ENCODE measurements around the gene PRUNE2.

The PRUNE2 gene

DNA sequence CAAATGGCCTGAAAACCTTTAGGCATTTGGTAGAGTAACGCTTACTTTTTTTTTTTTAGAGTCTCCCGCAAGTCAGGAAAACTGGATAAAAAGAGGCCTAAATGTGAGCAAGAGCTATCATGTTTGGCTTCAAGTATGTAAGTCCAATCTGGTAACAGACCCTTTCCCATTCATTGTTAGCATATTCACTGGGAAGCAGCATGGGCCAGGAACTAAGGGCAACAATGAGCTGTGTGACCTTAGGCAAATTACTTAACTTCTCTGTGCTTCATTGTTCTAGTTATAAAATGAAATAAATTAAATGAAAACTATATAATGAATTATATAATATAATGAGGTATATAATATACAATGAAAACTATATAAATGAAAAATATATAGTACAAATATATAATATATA is 256.0 kb downstream of the PRUNE2 start:
- DNase-seq: no peak

DNA sequence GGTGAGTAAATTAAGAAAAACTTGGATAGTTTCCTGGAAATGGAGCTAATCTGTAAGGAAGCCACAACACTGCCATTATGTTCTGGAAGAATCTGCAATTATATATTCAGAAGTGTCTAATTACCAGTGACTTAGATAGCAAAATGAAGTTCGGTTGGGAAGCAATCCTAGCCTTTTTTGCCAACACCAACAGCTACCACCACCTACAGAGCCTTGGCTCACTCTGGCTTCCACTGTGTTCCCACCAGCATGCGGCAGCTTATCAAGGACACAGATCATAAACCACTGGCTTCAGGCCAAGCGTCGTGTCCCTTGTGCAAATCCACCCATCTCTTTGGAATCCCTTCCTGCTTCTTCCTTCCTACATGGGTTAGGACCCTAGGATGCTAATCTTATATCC is 259.7 kb downstream of the PRUNE2 start:
- DNase-seq: no peak

DNA sequence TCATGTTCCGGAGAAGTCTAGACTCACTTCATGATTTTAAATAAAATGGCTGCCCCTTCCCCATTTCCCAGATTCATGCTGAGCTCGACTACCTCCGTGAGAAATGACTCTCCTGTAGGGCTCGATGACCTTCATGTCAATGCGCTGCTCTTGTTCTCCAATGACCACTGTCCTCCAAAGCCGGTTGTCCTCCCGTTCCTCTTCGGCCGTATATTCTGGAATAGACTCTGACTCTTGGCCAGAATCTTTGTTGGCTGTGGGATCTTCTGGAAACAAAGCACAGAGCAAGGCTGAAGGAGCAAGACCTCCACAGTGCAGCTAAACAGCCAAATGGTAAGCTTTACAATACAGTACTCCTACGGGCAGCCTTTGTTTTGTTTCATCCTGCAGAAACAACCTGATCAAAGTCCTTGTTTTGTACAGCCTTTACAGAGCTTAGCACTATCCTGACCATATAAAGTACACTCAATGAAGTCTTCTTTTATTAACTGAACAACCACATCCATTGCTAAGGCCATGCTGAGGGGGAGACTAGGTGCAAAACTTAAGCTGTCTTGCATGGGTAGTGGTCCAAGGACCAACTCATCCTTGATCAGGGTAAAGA is 261.2 kb downstream of the PRUNE2 start:
- no peak for DNase-seq

DNA sequence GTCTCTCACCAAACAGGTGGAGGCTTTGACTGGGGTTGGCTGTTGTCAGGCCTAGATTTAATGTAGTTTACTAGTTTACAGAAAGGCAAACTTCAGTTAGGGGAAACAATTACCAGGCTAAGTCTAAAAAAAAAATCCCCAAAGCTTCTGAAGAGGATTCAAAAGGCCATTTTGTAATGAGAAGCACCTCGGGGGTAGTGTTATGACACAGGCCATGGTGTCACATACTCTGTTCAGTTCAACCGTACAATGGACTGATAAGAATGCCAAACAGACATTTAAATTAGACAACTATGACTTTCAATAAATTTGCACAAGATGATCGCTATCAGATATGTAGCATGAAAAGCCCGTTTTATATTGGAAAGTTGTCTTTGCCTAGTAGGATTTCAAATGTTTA is 261.7 kb downstream of the PRUNE2 start:
- DNase-seq: no peak

DNA sequence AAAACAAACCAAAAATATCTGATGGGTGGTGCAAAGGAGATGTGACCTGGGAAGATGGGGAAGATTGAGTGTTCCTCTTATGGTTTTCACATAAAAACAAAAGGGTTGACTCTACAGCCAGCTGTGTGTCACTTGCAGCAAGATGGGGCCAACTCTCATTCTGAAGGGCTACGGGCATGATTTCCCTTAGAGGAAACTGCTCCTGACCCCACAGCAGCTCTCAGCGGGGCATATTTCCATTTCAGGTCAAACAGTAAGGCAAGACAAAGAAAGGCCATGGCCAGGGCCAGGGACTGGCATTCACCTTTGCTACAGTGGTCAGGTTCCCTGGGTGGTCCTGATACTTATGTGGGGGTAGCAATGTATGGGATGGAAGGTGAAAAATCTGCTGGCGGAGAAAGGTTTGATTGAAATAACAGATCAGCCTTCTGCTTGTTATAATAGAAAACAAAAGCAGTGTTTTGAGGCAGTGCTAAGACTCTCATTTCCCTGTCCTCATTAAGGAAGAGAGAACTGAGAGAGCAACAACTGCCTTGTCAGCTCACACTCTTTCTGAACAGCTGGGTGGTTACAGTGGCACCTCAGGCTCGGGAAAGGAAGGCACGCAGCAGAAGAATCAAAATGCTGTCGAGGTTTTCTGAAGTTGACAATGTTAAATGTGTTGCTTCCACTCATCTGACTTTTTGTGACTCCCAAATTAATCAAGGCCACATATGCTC is 262.4 kb downstream of the PRUNE2 start:
- DNase-seq: no peak

DNA sequence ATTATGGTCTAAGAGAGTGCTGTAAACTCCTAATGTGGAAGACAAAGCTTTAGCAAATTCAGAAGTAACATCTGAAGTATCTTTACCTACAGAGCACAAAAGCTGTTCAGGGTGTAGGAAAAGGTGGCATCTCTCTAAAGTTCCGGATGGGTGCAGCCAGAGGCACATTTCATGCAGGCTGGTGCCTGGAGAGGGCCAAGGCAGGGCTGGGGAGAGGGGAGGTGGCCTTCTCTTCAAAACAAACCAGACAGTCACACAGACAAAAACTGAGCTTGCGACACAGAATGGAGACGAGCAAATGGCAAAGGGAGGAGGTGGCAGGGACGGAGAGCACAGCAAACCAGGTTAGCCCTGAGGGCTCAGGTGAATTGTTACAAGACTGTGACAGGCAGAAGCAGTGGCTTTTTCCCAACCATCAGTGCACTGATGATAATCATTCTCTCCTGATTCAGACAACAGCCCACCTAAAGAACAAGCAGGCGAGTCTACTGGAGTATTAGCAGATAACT is 263.2 kb downstream of the PRUNE2 start:
- DNase-seq: no peak

DNA sequence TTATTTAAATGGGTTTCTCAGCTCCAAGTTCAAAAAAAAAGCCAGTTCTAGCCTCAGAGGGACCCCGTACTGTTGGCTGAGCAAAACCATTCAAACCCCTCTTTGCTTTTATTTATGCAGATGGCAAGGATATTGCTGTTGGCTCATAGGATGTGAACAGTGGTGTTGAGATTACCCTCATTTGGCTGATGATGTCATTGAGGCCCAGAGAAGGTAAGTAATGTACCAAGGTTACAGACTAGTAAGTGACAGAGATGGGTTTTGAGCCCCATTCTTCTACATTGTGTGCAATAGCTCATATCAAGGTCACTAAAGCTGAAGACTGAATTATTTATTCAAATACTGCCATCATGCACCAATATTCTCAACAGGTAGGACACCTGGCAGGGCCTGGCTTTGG is 263.8 kb downstream of the PRUNE2 start:
- DNase-seq: no peak

DNA sequence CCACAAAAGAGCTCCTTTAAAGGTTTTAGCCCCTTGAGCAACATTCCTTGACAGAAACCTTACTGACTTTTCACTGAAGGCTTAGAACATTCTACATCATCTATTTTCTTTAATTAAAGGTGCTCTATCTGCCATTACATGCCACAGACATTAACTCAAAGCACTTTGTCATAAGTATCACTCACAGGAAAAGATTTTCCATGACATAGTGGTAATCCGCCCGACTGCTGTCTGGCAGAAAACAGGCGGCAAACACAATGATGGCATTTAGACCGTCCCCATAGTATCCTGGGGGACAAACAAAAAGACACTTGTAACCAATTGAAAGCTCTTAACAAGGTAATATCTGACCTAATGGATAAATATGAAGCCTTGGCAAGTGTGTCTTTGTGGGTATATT is 267.9 kb downstream of the PRUNE2 start:
- DNase-seq: no peak

DNA sequence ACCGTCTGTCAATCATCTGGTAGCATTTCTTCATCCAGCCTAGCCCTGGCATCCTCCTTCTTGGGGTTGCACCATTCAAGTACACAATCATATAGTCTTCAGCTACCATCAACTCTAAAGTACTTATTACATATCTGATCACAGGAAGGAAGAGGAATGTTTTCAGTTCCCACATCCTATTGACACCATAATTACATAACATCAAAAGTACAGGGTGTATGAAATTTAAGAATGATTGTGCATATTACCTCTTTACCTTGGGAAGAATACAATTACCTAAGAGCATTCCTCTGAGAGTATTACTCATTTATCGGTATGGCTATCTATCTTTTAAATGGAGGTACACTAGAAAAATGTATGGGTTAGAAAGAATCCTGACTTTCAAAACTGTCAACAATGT is 268.5 kb downstream of the PRUNE2 start:
- no peak for DNase-seq

DNA sequence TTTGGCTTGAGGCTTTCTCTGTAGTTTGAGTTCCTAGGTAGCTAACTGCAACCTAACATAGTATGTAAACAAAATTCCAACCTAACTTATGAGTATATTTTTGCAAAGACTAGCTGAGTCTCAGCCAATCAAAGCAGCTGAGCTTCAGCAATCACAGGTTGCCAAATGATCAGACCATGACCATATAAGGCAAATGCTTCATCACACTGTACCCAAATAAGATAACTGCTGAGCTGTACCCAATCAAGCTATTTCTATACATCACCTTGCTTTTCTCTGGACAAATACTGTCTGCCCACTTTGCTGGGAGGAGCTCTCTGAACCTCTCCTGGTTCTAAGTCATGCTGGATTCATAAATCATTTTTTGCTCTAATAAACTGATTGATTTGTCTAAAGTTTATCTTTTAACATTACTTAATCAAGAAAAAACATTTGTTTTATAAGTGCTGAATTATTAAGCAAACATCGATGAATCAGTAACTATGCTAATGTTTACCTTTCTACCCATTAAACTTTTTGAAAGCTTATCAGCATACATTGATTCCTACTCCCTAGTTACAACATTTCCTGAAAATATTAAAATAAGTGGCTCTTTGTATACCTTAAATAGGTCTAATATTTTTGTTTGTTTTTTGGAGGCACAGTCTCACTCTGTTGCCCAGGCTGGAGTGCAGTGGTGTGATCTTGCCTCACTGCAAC is 271.4 kb downstream of the PRUNE2 start:
- DNase-seq: no peak

DNA sequence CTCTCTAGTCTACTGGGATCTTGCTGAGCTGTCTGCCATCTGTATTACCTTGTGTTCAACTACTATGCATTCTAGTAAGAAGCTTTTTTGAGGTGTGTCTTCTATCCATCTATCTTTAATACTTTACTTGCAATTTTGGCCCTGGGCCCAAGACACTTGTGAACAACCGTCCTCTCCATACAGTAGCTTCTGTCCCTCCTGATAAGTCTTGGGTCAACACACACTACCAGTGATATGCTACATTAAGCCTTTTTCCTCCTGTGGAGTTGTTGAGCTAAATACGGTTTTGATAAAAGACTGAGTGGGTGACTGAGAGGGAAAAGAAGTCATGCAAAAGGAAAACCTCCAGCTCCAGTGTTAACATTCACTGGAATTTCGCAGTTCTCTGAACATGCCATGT is 275.0 kb downstream of the PRUNE2 start:
- no peak for DNase-seq

DNA sequence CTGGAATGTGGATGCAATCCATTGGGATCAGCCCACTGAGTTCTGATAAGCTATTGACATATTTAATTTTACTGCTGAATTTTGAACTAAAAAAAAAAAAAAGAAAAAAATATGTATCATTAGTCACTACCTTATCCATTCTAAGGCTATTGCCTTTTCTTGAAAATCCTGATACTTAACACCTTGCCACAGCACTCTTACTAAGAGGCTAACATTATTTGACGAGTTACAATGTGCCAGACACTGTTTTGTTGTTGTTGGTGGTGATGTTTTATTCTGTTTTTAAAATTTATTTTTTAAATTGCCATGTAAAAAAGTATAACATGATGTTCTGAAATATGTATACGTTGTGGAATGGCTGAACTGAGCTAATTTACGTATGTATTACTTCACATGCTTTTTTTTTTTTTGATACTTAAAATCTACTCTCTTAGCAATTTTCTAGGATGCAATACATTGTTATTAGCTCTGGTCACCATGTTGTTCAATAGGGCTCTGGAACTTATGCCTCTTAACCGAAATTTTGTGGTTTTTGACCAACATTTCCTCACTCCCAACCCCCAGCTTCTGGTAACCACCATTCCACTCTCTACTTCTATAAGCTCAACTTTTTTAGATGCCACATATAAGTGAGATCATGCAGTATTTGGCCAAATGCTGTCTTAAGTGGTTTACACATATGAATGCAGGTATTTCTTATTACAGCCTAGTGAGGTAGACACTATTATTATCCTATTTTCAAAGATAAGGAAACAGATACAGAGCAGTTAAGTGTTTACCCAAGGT is 276.5 kb downstream of the PRUNE2 start:
- no peak for DNase-seq

DNA sequence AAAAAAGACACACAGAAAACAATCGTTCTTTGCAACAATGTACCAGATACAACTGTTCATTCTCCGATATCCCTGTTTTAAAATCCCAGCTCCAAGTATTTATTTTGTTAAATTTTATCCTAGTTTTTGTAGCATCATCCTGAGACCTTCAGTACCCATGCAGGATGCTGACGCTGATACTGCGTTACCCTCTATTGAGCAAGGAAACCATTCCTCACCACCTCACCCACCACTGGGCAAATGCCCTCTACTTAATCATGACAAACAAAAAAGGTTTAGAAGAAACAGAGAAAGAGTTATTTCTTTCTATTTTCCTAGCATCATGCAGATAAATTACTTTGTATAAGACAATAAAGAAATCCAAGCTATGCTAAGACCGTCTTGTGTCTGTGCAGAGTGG is 277.8 kb downstream of the PRUNE2 start:
- no peak for DNase-seq

DNA sequence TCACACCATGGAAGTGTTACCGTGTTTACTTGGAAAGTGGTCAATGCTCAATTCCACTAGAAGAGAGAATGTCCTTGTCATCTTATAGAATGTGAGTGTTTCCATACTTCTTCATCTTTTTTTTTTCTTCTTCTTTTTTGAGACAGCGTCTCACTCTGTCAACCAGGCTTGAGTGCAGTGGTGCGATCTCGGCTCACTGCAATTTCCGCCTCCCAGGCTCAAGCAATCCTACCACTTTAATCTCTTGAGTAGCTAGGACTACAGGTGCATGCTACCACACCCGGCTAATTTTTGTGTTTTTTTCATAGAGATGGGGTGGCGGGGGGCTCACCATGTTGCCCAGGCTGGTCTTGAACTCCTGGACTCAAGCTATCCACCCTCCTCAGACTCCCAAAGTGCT is 278.9 kb downstream of the PRUNE2 start:
- no peak for DNase-seq

DNA sequence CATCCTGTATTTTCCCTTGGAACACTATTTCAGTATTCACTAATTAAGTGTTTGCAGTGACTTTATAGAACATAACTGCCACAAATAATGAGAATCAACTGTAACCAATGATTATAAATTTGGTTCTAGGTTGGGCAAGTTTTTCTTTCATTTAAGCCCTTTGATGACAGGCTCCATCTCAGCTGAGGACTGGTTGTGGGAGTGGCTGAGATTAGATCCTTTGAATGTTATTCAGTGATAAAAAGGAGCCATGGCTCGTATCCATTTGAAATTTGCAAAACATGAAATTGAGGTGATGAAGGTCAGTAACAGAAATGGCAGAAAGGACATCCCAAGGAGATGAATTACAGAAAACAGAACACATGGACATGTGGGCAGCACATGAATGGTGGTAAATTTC is 279.8 kb downstream of the PRUNE2 start:
- DNase-seq: no peak

DNA sequence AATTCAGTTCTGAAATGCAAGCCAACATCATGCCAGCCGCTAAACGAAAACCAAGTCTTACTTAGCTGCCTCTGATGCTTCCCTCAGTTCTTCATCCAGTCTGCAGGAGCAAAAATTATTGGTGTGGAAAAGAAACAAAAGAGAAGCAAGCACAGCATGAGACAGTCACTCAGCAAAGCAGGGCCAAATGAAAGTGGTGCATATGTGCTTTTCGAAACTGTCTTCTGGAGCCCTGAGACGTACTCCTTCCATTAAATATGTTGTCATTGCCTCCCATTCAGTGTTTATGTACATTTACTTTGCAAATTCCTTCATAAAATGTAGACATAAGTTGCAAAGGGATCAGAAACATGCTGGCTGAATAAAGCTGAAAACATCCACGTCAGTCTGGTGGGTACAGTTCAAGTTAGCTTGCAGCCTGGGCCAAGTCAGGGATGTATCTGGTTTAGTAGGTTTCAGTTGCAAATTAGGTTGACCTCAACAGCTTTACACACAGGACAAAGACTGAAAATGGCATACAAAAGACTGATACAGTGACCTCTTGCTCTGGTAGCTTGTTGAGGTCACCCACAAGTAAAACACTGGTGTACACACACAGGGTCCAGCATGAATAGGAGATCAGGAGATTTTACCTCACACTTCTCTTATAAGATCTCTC is 281.4 kb downstream of the PRUNE2 start:
- DNase-seq: no peak

DNA sequence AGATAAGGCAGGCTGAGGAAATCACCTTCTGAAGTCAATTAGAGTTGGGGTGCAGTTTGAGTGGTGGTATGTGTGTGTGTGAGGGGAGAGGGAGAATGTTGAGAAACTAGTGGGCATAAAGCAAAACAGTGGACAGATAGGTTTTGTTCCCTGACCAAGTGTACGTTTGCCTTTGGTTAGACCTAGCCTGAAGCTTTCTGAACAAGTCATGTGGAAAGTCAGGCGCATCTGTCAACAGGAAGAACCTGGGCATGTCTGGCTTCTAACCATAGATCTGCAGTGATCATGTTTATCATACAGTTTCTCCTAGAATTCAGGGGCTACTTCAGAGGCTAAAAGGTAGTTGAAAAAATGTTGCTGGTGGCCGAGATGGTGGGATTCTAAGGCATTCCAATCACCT is 284.9 kb downstream of the PRUNE2 start:
- no peak for DNase-seq

DNA sequence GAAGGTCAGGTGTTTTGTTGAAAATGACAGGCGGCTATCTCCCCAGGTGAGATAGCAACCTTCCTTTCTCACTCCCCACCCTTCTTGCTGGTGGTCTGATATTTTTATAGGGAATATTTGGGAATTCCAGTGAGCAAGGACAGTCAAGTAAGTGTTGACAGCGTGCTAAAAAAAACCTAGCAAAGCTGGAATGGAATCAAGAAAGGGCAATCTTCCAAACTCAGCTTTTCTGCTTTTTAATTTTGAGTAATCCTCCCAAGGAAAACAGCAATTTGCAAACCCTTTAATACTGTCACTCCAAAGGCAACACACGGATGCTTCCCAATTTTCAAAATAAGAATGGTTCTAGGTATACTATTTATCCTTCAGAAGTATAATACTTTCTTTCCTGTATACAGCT is 285.3 kb downstream of the PRUNE2 start:
- DNase-seq: no peak

DNA sequence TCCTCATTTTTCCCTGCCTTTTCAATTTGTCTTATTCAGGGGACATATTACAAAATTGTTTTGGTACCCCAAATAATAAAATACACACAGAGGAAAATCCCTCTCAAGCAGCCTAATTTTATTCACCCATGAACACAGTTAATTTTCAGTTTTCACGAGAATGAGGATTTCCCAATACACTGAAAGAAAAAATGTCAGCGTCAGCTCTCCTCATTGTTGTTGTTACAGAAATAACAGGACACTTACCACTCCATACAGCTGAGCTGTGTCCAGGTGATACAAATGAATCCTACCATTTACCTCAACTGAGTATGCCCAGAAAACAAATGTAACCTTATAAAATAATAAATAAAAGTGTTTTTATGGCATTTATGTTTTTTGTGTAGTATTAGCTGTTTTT is 286.3 kb downstream of the PRUNE2 start:
- no peak for DNase-seq

DNA sequence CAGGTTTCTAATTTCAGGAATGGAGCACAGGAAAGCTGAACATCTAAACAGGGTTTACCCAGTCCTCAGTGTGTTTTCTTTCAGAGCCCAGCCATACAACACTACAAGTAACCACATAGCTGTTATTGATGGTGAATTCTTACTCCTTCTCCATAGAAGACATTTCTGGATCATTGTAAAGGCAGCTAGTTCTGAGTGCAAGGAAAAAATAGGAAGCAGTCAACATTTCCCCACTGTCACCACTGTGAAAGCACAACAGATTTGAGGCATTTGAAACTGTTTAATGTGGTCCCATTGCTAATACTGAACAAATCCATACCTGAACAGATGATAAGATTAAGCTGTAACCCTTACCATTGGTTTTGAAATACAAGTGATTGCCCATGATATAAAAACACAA is 286.7 kb downstream of the PRUNE2 start:
- DNase-seq: no peak

DNA sequence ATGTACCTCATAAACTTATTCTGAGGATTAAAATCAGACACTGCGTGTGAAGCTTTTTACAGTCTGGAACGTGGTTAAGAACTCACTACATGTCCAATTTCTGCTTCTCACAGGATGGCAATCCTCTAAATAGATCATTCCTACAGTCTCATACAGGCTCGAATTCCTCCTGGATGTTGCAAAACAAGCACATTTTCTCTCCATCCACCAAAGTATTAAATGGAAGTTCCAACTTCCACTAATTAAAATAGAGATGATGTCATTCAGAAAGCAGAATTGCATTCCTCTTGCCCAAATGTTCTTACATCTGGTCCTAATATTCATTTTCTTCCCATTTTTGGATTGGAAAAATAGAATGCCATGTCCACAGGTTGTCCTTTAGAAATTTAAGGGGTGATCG is 287.2 kb downstream of the PRUNE2 start:
- DNase-seq: no peak

DNA sequence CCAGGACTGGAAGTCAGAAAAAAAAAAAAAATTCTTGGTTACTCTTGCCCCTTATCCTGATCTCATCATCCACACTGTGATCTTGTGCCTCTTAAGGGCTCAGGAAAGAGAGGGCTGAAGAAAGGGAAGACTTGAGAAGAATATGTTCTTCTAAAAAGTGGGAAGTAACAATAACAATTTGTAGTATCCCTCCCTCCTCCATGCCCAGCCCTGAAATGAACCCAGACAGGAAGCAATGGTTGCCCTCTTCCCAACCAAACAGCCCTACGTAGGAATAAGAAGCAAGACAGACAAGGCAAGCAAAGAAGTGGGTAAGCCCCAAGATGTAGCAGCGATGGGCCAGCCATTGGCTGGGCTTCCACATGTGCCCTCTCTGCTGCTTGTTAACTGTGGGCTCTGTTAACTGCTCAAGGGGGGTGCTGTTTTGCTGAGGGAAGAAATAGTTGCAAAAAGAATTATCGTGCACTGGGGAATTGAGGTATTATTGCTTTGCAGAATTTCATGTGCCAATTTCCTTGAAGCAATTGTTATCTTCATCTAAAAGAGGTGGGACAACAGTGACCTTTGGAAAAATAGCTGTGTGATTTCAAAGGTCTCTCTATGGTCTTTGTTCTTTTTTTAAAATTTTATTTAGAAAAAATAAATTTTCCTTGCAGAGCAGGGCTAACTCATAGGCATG is 288.3 kb downstream of the PRUNE2 start:
- no peak for DNase-seq

All from activated effector memory CD4-positive, alpha-beta T cell treated with anti-CD3 and anti-CD28 coated beads, Interleukin-2, amount 50 U/mL, for 16 hours (primary cell).